ENCODE data around the gene NEMP1.
"Not testable (repeated sequence)": the region's sequence is repeated elsewhere in the genome, so short reads cannot be mapped to it uniquely, and the experiment has no call there.

The NEMP1 gene

DNA sequence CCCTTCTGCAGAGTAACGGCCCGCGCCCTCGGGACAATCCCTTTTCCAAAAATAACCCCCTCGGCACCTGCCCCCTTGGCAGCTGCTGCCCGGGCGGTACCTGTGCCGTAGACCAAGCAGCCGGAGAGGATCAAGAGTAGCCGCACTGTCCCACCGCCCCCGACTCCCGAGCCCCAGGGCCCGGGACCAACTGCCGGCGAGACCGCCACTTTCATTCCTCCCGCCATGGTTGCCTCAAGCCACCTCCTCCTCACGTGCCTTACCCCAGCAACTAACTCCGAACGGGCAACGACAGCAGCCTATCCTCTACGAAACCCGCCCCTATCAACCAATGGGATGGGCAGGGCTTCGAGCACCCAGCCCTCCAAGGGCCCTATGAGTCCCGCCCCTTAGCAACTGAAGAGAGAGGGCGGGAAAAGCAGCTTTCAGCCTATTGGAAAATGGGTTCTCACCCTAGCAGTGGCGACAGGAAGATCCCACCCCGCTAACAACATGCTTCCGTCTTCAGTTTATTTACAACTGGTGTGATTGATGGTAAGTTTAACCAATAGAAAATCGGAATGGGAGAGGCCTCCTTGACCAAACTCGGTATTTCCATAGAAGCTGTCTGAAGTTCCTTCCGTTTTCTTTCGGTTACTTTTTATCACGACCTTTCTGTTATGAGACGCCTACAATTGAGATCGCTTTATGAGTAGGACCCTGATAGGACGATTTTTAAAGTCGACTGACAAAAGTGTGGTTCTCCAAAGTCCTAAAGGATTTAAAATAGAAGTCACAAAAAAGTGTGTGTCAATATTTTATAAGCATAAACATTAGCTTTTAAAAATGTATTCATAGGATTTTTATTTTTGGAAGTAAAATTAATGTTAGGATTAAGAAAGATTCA, at the start of gene NEMP1:
Gene NEMP1 (minus strand): TSS at position 273 of the 886 bp plus-strand sequence. CDS start 46 bp downstream, at position 227.
- peak; percentile 100 for DNase-seq

DNA sequence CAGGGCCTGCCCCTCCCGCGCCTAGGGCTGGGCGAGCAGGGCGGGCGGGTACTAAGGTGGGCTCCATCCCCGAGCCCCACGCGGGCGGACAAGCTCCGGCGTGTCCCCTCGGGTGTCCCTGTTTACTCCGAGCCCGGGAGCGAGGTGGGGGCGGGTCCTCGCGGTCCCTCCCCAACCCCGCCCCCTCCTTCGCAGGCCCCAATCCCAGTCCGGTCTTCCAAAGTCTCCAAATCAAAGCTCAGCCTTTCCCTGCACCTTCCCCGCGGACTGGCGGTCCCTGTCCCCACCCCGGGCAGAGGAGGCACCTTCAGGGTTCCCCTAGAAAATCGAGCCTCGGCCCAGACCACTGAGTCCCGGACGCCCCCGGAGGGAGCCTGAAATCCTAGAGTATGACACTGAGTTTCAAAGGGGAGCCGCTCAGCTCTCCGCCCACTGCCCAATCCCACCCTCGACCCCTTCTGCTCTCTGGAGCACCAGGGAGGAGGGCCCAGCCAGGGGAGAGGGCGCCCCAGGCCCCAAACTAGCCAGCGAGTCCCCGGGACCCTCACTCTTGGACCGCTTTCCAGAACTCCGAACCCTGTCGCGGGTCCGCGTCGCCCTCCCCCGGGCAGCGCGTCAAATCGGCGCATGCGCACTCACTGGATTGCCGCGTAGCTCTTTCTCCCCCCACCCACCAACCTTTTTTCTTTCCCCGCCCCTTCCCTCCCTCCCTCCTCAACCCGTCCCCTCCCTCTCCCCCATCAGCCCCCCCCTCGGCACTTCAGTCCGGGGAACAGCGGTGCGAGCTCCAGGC, 49.3 kb upstream of the NEMP1 start, which contains the start of gene LRP1:
Gene LRP1 (plus strand): TSS at position 758 of the 793 bp plus-strand sequence. CDS start 482 bp downstream, outside the sequence.
- no peak for DNase-seq

DNA sequence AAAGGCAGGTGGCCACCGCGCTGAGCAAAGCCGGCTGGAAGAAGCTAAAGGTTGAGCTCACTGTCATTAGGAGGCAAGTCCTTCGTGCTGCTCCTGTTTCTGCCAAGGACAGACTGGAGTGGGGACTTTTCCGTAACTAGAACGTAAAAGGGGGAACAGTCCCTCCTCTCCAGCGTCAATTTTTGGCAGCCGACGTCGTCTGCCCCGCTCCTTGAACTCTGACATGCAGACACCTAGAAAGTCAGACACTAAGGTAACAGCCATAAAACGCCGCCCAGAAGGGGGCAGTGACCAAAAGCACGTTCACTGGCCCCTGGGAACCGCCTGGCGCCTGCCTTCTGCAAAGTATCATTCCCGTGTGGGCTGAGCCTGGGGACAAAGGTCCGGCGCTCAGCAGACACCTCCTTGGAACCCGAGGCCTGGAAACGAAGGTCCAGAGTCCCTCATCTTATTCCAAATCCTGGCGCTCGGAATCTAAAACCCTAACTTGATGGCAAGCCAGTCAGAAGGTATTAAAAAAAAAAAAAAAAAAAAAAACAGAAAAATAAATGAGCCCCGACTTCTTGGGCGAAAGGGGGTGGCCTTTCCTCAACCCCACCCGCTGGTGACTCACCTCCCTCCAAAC, 48.6 kb upstream of the NEMP1 start:
- DNase-seq, result peak in 1 of 2 experiments; percentile 20

GRCh38 chr12:57126561-57126960, 48.0 kb upstream of the NEMP1 start:
- DNase-seq, result no peak

DNA sequence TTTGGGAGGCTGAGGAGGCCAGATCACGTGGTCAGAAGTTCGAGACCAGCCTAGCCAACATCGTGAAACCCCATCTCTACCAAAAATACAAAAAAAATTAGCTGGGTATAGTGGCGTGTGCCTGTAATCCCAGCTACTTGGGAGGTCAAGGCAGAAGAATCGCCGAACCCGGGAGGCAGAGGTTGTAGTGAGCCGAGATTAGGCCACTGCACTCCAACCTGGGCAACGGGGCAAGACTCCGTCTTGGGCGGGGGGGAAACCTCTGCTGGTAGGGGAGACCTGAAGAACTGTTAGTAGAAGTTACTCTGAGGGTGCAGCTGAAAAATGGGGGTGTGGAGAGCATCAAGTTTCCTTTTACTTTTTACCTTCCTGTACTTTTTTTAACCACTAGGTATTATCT, 47.5 kb upstream of the NEMP1 start:
- no peak for DNase-seq

DNA sequence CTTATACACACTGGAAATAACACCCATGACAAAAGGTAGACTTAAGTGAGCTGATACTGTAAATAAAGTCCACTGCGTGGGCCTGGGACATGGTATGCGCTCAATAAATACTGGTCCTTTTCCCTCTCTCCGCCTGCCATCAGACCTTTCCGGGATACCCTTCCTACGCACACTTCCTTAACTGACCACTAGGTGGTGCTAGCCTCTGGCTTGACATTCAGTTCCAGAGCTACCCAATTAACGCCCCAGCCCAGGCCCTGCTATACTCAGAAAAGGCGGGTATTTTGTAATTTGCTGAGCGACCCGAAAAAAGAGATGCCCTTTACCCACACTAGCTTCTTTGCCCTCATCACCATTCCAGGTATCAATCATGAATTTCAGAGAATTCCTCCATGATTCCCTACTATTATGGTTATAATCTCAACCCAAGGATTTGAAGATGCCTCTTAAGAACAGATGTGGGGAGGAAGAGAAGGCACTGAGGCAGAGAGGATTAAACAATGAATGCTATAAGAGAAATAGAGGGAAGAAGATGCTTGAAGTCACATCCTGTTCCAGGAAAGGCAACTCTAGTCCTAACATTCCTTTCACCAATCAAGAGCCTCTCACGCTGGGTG, 45.8 kb upstream of the NEMP1 start:
- DNase-seq, result peak; percentile 76 to 78

DNA sequence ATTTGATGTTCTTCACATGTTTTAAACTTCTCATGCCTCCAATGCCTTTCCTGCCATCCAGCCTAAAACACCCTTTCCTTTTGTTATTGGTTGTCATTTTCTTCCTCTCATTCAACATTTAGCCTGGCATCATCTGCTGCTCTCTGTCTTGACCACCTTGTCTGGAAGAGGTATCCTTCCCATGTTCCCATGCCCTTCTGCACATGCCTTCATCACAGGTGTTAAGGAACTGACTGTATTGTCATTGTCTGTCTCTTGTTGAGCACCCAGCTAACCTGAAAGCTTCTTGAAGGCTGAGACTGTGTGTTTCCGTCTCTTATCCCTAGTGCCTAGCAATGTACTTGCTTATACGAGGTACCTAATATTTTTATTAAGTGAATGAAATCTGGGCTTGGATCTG, 45.2 kb upstream of the NEMP1 start:
- DNase-seq, result no peak

GRCh38 chr12:57120718-57121117, 42.1 kb upstream of the NEMP1 start:
- not testable (repeated sequence) for DNase-seq

- DNase-seq, result no peak
These were observed 40.9 kb upstream of the NEMP1 start for GRCh38 chr12:57119294-57120085.

DNA sequence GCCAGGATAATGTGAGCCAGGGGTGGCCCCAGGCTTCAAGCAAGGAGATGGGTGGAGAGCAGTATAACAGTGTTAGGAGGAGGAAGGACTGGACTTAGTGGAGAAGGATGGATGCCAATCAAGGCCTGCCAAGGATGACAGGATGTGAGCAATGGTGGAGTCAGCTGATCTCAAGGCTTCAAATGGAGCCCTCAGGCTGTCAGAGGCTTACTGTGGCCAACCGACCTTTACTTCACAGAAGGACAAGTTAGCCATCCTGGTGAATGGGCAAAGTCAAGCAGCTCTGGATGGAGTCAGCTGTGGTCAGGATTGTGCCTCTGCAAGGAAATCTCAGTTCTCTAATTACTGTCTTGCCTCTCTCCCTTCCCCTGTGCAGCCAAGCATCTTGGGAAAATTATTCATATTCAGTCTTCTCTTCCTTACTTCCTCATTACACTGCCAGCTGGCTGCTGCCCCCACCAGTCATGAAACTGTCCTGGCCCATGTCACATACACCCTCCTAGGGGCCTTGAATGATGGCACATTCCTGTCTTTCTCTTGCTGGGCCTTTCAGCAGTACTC, 40.2 kb upstream of the NEMP1 start:
- peak in 1 of 2 experiments; percentile 41 for DNase-seq

DNA sequence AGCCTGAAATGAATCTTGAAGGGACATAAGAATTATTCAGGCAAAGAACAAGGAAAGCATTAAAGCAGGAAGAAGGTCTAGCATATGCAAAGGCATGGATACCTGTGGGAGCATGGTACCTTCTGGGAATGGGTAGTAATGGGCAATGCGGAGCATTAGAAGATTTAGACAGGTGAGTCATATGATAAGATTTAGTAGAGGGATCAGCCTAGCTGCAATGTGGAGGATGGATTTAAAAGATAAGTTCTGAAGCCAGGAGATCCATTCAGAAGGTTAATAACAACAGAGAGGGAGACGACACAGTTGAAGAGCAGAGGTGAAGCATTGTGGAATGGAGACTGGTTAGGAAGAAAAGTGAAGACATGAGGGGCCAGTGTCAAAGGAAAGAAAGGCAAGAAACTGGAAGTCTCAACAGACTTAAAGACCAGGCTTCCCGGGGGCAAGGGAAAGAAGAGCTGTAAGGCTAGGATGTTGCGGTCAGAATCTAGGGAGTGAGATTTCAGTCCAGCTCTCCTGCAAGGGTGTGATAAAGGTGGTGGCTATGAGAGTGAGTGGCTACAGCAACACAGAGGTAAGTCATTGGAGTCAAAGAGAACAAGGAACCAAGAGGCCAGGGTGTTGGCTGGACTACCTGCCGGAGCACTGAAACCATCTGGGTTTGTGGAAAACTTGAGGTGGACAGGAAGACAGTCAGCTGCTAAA, 38.1 kb upstream of the NEMP1 start:
- DNase-seq, result no peak

GRCh38 chr12:57112492-57113294, 34.1 kb upstream of the NEMP1 start:
- no peak for DNase-seq

- peak; percentile 92 for DNase-seq
These were observed 32.6 kb upstream of the NEMP1 start, which contains the start of gene STAT6 for GRCh38 chr12:57111031-57111734. Gene STAT6 (minus strand): TSS chr12:57111362. CDS start chr12:57108278, 3,084 bp downstream.

GRCh38 chr12:57110104-57111030, 31.8 kb upstream of the NEMP1 start:
- peak; percentile 19 to 26 for DNase-seq

DNA sequence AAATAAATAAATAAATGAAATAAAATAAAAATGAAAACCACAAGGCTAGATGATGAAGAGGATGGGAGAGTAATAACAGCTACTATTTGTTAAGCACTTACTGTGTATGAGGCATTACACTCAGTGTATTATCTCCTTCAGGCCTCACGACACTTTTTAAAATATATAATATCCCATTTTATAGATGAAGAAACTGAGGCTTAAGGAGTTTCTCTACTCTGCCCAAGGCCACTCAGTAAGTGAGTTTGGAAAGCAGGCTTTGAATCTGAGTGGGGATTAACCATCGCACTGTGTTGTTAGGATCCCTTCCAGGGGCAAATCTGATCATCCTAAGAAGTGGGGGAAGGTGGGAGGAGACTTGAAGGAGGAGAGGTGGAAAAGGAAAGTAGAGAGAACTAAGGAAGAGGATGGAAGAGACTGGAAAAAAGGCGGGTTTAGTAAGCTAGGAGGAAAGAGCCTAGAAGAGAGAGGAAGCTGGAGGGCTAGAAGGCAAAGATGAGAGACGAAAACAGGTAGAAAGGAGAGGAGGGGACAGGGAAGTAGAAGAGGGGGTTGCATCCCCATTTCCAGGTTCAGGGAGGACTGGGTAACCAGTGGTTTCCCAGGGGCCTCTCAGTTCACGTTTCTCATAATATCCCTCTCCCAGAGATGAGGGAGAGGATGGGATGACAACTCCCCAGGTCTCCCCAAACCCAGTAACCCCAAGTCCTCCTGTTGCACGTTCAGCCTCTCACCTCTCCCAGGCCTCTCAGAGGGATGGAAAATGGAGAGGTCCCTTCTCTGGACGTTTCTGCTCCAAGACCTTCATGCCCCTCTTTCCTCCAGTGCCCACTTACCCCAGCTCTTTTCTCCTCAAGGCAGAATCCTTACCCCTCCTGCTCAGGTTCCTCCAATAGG, 30.9 kb upstream of the NEMP1 start:
- DNase-seq, result no peak

DNA sequence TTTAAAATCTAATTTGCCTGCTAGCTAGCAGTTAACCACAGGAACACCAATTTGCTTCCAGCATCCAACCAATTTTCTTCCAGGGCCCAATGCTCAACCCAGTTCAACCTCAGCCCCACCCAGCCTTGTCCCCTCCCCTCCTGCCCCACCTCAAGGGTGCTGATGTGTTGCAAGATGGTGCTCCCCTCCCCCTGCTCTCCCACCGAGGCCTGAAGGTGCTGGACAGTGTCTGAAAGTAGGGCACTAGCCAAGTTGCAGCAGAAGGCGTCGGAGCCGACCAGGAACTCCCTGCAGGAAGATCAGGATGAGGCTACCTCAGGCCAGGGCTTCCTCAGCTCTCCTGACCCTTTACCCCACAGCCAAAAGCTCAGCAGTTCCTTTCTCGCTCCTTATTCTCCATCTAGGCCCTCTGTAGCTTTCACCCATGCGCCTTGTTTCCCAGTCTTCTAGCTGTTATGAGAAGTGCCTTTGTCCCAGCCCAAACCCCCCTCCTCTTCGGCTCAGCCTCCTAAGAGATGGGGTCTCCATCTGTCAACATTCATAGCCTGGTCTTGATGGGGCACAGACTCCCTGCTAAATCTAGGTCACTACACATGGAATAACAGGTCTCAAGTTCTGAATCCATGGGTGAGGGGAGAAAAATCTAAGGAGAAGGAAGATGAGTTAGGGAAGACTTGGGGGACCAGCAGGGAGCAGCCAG, 29.0 kb upstream of the NEMP1 start:
- no peak for DNase-seq
